CD1c-positive myeloid dendritic cell (primary cell): ENCODE data around the gene CFAP68.

ENCODE experiments used
- DNase-seq: peaks from one replicate; pipeline ENCODE4 v3.0.0-alpha.2; 2016; ENCODE audit errors: extremely low spot score

Gene CFAP68, protein sequence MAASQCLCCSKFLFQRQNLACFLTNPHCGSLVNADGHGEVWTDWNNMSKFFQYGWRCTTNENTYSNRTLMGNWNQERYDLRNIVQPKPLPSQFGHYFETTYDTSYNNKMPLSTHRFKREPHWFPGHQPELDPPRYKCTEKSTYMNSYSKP

DNA sequence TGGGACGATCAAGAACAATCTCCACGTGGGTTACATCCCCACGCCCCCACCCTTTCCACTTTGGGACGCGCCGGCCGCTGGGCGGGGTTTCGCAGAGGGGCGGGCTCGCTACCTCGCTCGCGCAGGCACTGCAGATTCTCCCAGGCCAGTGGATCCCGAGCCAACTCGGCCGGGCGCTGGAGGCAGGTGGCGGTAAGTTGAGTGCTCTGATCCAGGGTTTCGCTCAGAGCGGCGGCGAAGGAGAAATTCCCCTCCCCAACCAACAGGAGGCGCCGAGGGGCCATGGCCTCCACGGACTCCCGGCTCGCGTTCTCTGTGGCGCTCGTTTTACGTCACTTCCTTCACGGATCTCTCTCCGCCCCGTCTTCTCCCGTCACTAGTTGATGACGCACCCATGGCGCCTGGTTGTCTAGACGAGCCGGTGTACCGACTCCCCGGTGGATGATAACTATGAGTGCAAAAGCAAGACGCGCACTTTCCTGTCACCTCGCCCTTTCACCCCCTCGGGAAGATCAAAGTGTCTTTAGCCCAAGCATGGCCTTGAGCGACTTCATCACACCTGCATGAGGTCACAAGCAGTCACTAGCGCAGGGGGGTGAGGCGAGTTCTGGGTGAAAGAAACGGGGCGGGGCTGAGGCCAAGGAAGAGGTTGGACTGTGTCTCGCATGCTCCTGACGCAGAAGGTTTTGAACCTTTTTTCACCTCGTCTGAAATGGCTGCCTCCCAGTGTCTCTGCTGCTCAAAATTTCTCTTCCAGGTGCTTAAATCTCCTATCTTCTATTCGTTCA, at the start of gene CFAP68, which contains the start of gene FDXACB1:
CFAP68 (plus strand) TSS at position 693 of the 788 bp plus-strand sequence; CDS start at position 713, 20 bp downstream.
FDXACB1 (minus strand) TSS at position 317 of the 788 bp plus-strand sequence; CDS start at position 284, 33 bp downstream.
- DNase-seq = peak; percentile 98

DNA sequence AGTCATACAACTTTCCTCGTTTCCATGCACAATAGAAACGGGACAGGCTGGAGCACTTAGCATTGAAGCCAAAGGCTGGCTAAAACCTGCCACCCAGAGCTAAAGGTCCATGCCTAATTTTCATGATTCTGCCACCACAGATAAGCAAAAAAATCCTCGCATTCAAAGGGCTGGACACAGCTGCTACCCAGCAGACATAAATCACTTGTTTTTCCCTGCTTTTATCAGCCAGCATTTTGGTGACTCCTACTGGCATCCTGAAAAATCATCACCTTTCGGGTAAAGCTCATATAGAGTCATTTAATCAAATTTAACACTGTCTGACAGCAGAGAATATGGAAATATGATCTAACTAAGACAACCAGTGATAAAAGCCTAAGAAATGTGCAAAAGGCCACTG, 45.8 kb upstream of the CFAP68 start:
- no peak for DNase-seq

DNA sequence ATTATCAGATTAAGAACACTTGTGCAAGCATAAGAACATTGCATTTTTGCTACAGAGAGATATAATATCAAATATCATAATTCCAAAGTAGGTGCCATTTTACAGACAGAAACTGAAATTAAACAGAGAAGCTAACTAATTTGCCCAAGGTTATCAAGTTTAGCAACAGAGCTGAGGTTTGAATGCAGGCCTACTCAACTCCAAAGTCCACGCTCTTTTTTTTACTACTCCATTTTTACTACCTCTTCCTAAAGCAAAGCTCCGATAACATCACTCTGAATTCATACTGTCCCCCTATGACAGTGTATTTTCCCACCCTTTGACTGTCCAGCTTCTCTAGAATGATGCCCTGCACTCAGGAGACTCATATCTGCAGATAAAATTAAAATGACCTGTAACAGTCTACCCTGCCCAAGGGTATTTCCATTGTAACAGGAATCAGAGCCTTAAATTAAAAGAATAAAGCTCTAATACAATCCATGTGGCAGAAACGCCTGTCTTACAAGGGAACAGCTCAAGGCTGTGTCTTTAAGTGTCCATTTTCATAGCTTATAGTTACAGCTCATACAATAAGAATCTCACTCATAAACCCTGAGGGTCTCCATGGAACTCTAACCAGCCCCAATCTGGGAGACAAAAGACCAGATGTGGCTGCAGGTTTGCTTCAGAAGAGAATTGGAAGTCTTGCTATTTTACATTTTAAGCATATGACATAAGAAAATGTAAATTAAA, 44.7 kb upstream of the CFAP68 start:
- DNase-seq = no peak

DNA sequence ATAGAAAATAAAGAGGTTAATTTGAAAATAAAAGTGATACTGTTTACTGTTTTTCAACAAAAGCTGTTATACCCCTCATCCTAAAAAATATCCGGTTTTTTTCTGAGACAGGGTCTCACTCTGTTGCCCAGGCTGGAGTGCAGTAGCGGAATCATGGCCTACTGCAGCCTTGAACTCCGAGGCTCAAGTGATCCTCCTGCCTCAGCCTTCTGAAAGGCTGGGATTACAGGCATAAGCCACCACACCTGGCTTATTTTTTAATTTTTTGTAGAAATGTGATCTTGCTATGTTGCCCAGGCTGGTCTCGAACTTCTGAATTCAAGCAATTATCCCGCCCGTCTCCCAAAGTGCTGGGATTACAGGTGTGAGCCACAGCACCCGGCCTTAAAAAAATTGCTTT, 43.7 kb upstream of the CFAP68 start:
- no peak for DNase-seq

- DNase-seq = no peak
These were observed 43.2 kb upstream of the CFAP68 start for GRCh38 chr11:111836162-111836561.

GRCh38 chr11:111836721-111837120, 42.6 kb upstream of the CFAP68 start:
- no peak for DNase-seq

GRCh38 chr11:111837366-111837891, 41.9 kb upstream of the CFAP68 start:
- no peak for DNase-seq

GRCh38 chr11:111838054-111838453, 41.3 kb upstream of the CFAP68 start:
- DNase-seq = no peak

DNA sequence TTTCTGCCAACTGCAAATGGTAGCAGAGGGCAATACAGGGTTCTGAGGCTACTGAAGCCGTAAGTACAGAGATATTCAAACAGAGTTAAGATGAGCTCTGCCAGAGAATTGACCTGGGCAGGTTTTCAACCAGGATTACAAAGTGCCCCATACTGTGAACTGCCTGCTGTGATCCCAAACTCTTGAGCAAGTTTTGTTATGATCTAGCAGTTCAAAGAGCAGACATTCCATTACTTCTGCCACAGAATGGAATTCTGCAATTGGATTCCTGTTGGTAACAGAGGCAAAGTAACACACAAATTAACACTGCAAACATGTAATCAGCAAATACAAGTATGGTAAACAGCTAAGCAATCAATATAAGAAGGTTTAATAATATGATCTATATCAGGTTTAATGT, 39.2 kb upstream of the CFAP68 start:
- DNase-seq = no peak

DNA sequence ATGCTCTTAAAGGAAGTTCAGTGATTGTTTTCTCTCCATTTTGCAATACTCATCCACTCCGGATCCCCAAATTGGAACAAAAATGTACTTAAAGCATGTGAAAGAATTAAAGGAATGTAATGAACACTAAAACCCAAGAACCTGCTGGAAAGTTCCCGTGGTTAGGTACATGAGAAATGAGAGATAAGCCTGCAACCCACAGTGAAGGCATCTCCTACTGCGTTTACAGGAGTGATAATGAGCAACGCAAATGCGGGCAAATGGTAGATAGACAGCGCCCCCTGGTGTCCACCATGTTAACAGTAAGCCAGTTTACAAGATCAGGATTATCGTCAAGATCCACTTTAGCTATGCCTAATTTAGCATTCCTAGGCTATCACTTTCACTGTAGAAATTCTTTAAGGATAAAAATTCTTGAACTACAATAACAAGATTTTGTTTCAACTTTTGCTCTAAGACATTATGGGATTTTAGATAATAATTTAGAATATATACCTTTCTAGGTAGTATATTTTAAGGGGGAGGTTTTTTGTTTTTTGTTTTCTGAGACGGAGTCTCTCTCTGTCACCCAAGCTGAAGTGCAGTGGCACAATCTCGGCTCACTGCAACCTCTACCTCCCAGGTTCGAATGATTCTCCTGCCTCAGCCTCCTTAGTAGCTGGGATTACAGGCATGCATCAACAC, 37.8 kb upstream of the CFAP68 start:
- peak; percentile 88 for DNase-seq

- peak; percentile 78 for DNase-seq
These were observed 35.7 kb upstream of the CFAP68 start for GRCh38 chr11:111843661-111844060.

DNA sequence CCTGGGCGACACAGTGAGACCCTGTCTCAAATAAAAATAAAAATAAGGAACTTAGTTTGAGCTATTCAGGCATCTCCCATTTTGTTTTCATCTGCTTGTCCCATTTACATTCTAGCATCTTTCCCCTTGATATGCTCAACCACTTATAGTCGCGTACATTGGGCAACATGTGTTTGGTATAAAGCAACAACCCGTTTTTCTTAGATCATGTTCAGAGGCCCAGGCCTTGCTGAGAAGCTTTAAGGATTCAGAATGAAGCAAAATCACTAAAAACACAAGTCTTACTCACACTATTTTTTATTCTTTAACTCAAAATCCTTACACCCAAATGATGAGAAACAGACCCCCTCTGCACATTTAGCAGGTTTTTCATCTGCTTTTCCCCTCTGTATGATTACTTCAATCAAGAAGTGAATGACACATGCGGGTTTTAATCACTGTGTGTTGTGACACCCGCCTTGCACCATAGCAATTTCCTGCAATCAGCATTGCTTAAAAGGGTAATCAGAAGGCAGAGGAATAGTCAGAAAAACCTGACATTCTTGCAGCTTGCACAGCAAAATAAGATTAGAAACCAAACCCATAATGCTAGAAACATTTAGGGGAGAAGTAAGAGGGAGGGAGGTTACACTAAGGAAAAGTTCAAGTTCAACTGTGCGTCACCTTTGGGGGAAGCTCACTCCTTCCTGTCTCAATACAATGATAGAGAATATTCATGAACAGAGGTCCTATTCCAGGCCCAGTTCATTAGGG, 33.9 kb upstream of the CFAP68 start:
- peak; percentile 69 for DNase-seq

DNA sequence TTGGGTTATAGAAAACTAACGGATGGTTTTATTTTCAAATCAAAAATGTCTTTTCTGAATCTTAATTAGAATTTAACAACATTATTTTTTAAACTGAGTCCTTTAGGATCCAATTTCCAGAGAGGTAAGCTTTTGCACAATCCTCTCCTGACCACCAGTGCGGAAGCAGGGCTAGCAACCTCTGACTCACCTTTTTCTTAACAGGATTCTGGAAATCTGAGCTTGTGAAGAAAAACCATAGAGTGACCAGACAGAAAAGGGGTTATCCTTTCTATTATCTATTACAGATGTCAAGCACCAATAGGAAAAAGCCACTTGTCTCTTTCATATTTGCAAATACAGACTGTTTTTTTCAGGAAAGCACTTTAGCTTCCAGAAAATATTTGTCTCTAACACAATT, 33.3 kb upstream of the CFAP68 start:
- DNase-seq = peak; percentile 34

GRCh38 chr11:111846636-111847035, 32.7 kb upstream of the CFAP68 start:
- DNase-seq = peak; percentile 12

- DNase-seq = no peak
These were observed 29.7 kb upstream of the CFAP68 start for GRCh38 chr11:111849631-111850030.

GRCh38 chr11:111851067-111851466, 28.3 kb upstream of the CFAP68 start:
- DNase-seq = no peak

DNA sequence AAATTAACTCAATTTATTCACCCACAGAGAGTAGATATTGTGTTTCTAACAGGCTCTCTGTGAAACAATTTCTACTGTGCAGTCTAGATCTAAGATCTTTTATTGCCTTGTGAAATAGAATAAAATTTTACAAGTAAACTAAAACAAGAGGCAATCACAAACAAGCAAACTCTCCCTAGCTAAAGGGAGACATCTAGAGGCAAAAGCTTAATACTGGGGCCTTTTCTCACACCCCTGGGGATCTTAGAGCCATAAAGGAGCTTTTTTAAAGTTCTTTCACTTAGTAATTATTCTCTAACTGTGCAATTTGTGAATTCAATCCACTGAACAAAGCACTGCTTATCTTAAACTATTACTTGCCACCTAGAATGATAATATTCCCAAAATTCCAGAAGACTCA, 27.7 kb upstream of the CFAP68 start:
- DNase-seq = peak; percentile 8

GRCh38 chr11:111852103-111852502, 27.2 kb upstream of the CFAP68 start:
- no peak for DNase-seq

DNA sequence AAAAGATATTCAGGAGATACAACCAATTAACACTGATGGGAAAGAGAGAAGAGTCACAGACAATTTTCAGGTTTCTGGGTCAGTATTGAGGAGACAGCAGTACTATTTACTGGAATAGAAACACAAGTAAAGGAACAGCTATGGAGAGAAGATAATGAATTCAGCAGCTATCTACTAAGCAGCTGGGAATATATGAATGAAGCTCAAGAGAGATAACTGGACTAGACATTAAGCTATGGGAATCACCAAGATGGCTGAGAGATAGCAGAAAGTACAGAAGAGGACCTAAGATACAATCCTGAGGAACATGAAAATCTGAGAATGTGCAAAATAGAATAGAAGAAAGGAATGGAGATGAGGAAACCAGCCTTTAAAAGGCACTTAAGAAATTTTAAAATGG, 23.8 kb upstream of the CFAP68 start:
- no peak for DNase-seq

GRCh38 chr11:111860257-111860656, 19.1 kb upstream of the CFAP68 start:
- no peak for DNase-seq

- DNase-seq = no peak
These were observed 9.2 kb upstream of the CFAP68 start for GRCh38 chr11:111870113-111870512.
